GM23338 (cell line): Measurements from ENCODE around the gene GPC5. TPM values are rescaled to one million over a fixed set of nuclear protein-coding genes. Genes with fewer than 3 reads are reported as not detected.

Experiments used
- ATAC-seq: fragments of 200-7000 bp; cut with Tn5 transposase; 3 replicates; pipeline ENCODE4 v1.9.1; 2020
- DNase-seq: peaks from one replicate; pipeline ENCODE4 v3.0.0-alpha.2; 2015; ENCODE audit warnings: low spot score
- H2AFZ ChIP-seq: fragments of 200-600 bp; sonication (generic); 2 replicates; pipeline ENCODE4 v1.8.0; 2016; ENCODE audit warnings: antibody characterized with exemption, mild to moderate bottlenecking, moderate library complexity
- H3F3A ChIP-seq: fragments of 200-600 bp; sonication (generic); replicated peaks from 2 replicates; pipeline ENCODE4 v1.8.0; 2017; ENCODE audit warnings: antibody characterized with exemption, mixed run types, low read depth
- H3K27ac ChIP-seq: fragments of 200-600 bp; sonication (generic); 2 replicates; pipeline ENCODE4 v1.6.1; 2016; ENCODE audit warnings: low read depth
- H3K27me3 ChIP-seq: fragments of 200-600 bp; sonication (generic); 2 replicates; pipeline ENCODE4 v1.8.0; 2016; ENCODE audit warnings: mild to moderate bottlenecking, mixed run types, moderate library complexity; ENCODE audit not compliant: insufficient read depth
- H3K36me3 ChIP-seq: fragments of 200-600 bp; sonication (generic); 2 replicates; pipeline ENCODE4 v1.8.0; 2016; ENCODE audit warnings: mild to moderate bottlenecking; ENCODE audit not compliant: insufficient read depth
- H3K4me1 ChIP-seq: fragments of 200-600 bp; sonication (generic); 2 replicates; pipeline ENCODE4 v1.8.0; 2016; ENCODE audit warnings: mild to moderate bottlenecking, moderate library complexity; ENCODE audit not compliant: insufficient read depth
- H3K4me2 ChIP-seq: fragments of 200-600 bp; sonication (generic); 2 replicates; pipeline ENCODE4 v1.7.1; 2017; ENCODE audit warnings: mixed run types
- H3K4me3 ChIP-seq: fragments of 200-600 bp; sonication (generic); 2 replicates; pipeline ENCODE4 v1.6.1; 2016; ENCODE audit warnings: mixed run types
- H3K79me2 ChIP-seq: fragments of 200-600 bp; sonication (generic); replicated peaks from 2 replicates; pipeline ENCODE4 v1.8.0; 2017; ENCODE audit warnings: mild to moderate bottlenecking; ENCODE audit not compliant: insufficient read depth
- H3K9me2 ChIP-seq: fragments of 200-600 bp; sonication (generic); 2 replicates; pipeline ENCODE4 v1.8.0; 2017; ENCODE audit not compliant: insufficient read depth
- H4K20me1 ChIP-seq: fragments of 200-600 bp; sonication (generic); replicated peaks from 2 replicates; pipeline ENCODE4 v1.8.0; 2017; ENCODE audit warnings: mild to moderate bottlenecking; ENCODE audit not compliant: insufficient read depth
- H3K27ac Mint-ChIP-seq: 2 replicates; pipeline ENCODE4 v1.8.0; 2020; ENCODE audit warnings: inconsistent platforms, mild to moderate bottlenecking, moderate library complexity, mixed read lengths
- H3K27me3 Mint-ChIP-seq: 3 replicates; pipeline ENCODE4 v1.8.0; 2022; ENCODE audit warnings: low read depth, mild to moderate bottlenecking, moderate library complexity, mixed read lengths, inconsistent platforms; ENCODE audit not compliant: insufficient read depth, poor library complexity
- H3K36me3 Mint-ChIP-seq: 3 replicates; pipeline ENCODE4 v1.8.0; 2021; ENCODE audit warnings: low read depth, mild to moderate bottlenecking, inconsistent platforms, moderate library complexity, mixed read lengths
- H3K4me1 Mint-ChIP-seq: 3 replicates; pipeline ENCODE4 v1.8.0; 2020; ENCODE audit warnings: mild to moderate bottlenecking, inconsistent platforms, mixed read lengths
- H3K4me3 Mint-ChIP-seq: 3 replicates; pipeline ENCODE4 v1.8.0; 2021; ENCODE audit warnings: moderate library complexity, mild to moderate bottlenecking, inconsistent platforms, mixed read lengths
- H3K9me3 Mint-ChIP-seq: 3 replicates; pipeline ENCODE4 v1.8.0; 2020; ENCODE audit warnings: moderate library complexity, mild to moderate bottlenecking, inconsistent platforms, mixed read lengths
- CREB1 ChIP-seq: fragments of 250-450 bp; sonication (Bioruptor Pico); IDR thresholded peaks from 2 replicates; pipeline ENCODE4 v1.5.0; 2020; ENCODE audit warnings: low read depth, mild to moderate bottlenecking, moderate library complexity
- CTCF ChIP-seq, 2 experiments: fragments of 200-600 bp in 1 of 2; sonication (generic) in 1 of 2; conservative IDR thresholded peaks; 2 replicates each; pipeline versions ENCODE4 v1.5.1 to v1.6.1; 2016 to 2017; ENCODE audit warnings: antibody characterized with exemption in 2 of 2, low read depth in 2 of 2, mild to moderate bottlenecking in 2 of 2, moderate library complexity in 1 of 2
- EZH2 ChIP-seq: fragments of 200-600 bp; sonication (generic); IDR thresholded peaks from one replicate; pipeline ENCODE4 v1.8.0; 2017; ENCODE audit warnings: antibody characterized with exemption, mild to moderate bottlenecking, low read depth; ENCODE audit not compliant: unreplicated experiment
- EZH2phosphoT487 ChIP-seq: fragments of 200-600 bp; sonication (generic); IDR thresholded peaks from one replicate; pipeline ENCODE4 v1.8.1; 2018; ENCODE audit warnings: antibody characterized with exemption; ENCODE audit not compliant: unreplicated experiment
- JUNB ChIP-seq: IDR thresholded peaks from one replicate; pipeline ENCODE4 v1.6.1; 2016; ENCODE audit warnings: antibody characterized with exemption; ENCODE audit not compliant: unreplicated experiment
- NANOG ChIP-seq: IDR thresholded peaks from 2 replicates; pipeline ENCODE4 v1.6.1; 2016; ENCODE audit warnings: antibody characterized with exemption, borderline replicate concordance
- POLR2AphosphoS5 ChIP-seq: IDR thresholded peaks from 2 replicates; pipeline ENCODE4 v1.6.1; 2016; ENCODE audit warnings: antibody characterized with exemption, low read depth
- STAT1 ChIP-seq: IDR thresholded peaks from one replicate; pipeline ENCODE4 v1.6.1; 2016; ENCODE audit warnings: antibody characterized with exemption; ENCODE audit not compliant: unreplicated experiment
- ZNF114 ChIP-seq: fragments of 250-450 bp; sonication (Bioruptor Pico); IDR thresholded peaks from 2 replicates; pipeline ENCODE4 v1.5.0; 2020; ENCODE audit warnings: mild to moderate bottlenecking, moderate library complexity
- ZNF331 ChIP-seq: fragments of 250-450 bp; sonication (Bioruptor Pico); IDR thresholded peaks from 2 replicates; pipeline ENCODE4 v1.5.0; 2020; ENCODE audit warnings: low read depth, mild to moderate bottlenecking, moderate library complexity
- ZNF462 ChIP-seq: fragments of 250-450 bp; sonication (Bioruptor Pico); IDR thresholded peaks from 2 replicates; pipeline ENCODE4 v1.5.0; 2020; ENCODE audit warnings: mild to moderate bottlenecking, moderate library complexity
- polyA plus RNA-seq: library from polyadenylated mRNA; unstranded; fragments of >200 nt; fragmentation: Nextera tagmentation; extraction: Ambion mirVana; gene quantifications from 2 replicates; pipeline ENCODE4 v1.2.1, GENCODE V29; 2016
- total RNA-seq: library from RNA; depleted of rRNA; stranded (reverse); fragments of >200 nt; shearing (Covaris generic); gene quantifications from 2 replicates; pipeline ENCODE4 v1.2.3, GENCODE V29; 2014
- TF ChIP-seq, protein P1 (sequence below): IDR thresholded peaks from one replicate; pipeline ENCODE4 v1.6.1; 2018; ENCODE audit warnings: antibody characterized with exemption; ENCODE audit not compliant: unreplicated experiment

GPC5 gene
- total and polyA plus RNA-seq, 2 experiments from 2014 or later: 0.95 to 1.1 TPM

DNA sequence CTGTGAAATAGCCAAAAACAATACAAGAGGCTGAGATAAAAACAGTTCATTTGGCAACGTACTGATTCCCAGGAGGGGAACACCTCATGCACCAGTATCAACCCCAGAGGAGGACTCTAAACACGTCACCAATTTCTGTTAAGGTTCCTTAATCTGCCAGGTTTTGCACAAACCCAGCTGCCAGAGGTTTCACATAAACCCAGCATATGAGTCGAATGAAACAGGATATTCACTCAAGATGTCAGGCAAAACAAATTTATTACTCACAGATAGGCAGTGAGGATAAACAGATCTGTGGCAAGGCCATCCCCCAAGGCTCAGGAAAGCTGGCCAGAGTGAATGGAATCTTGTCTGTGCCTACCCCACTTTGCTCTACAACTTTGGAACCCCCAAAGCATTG, 210.9 kb downstream of the GPC5 start:
- Histone ChIP-seq H3K27me3 (no peaks in the 10 kb centered on the region), H3K36me3 (no peaks in the 10 kb centered on the region), H3K27ac (no peak overlapping the region), H2AFZ (peak overlapping the region; percentile 10; the same call in 1 of the 2 replicates), H3K4me2 (no peak overlapping the region), H4K20me1 (no peaks in the 10 kb centered on the region), H3K9me2 (no peaks in the 10 kb centered on the region), H3F3A (no peaks in the 10 kb centered on the region), H3K4me1 (no peaks in the 10 kb centered on the region), H3K79me2 (no peaks in the 10 kb centered on the region), H3K4me3 (no peak overlapping the region)
- Mint-ChIP-seq H3K4me3 (no peak overlapping the region), H3K9me3 (no peaks in the 10 kb centered on the region), H3K4me1 (no peaks in the 10 kb centered on the region), H3K27me3 (no peaks in the 10 kb centered on the region), H3K27ac (no peak overlapping the region), H3K36me3 (no peaks in the 10 kb centered on the region)
- no peak for TF ChIP-seq POLR2AphosphoS5
- TF ChIP-seq STAT1: no peak
- ATAC-seq (no peak), DNase-seq (no peak)

- Histone ChIP-seq H3K9me2 (no peaks in the 10 kb centered on the region), H3K4me3 (no peak overlapping the region), H3K36me3 (no peaks in the 10 kb centered on the region), H3K4me1 (no peaks in the 10 kb centered on the region), H4K20me1 (no peaks in the 10 kb centered on the region), H3K27ac (no peak overlapping the region), H3F3A (no peaks in the 10 kb centered on the region), H3K79me2 (no peaks in the 10 kb centered on the region), H3K27me3 (no peaks in the 10 kb centered on the region), H3K4me2 (no peak overlapping the region), H2AFZ (no peak overlapping the region)
- Mint-ChIP-seq H3K27me3 (no peaks in the 10 kb centered on the region), H3K27ac (no peak overlapping the region), H3K4me1 (peaks cover 5% of the 10 kb centered on the region; the same call in 2 of the 3 replicates), H3K4me3 (no peak overlapping the region), H3K9me3 (no peaks in the 10 kb centered on the region), H3K36me3 (no peaks in the 10 kb centered on the region)
- no peak for ATAC-seq
- no peak for DNase-seq
- TF ChIP-seq ZNF331 (CRISPR knock-in tag) (no peak), JUNB (no peak), POLR2AphosphoS5 (no peak), EZH2phosphoT487 (no peak), CTCF (conservative IDR thresholded peaks at IDR 0.05; ENCODE audit: low read depth in 2 of 2) (no peak), ZNF462 (no peak), EZH2 (no peak), CREB1 (CRISPR knock-in tag) (no peak), ZNF114 (CRISPR knock-in tag) (no peak), NANOG (no peak)
- TF ChIP-seq, protein P1, sequence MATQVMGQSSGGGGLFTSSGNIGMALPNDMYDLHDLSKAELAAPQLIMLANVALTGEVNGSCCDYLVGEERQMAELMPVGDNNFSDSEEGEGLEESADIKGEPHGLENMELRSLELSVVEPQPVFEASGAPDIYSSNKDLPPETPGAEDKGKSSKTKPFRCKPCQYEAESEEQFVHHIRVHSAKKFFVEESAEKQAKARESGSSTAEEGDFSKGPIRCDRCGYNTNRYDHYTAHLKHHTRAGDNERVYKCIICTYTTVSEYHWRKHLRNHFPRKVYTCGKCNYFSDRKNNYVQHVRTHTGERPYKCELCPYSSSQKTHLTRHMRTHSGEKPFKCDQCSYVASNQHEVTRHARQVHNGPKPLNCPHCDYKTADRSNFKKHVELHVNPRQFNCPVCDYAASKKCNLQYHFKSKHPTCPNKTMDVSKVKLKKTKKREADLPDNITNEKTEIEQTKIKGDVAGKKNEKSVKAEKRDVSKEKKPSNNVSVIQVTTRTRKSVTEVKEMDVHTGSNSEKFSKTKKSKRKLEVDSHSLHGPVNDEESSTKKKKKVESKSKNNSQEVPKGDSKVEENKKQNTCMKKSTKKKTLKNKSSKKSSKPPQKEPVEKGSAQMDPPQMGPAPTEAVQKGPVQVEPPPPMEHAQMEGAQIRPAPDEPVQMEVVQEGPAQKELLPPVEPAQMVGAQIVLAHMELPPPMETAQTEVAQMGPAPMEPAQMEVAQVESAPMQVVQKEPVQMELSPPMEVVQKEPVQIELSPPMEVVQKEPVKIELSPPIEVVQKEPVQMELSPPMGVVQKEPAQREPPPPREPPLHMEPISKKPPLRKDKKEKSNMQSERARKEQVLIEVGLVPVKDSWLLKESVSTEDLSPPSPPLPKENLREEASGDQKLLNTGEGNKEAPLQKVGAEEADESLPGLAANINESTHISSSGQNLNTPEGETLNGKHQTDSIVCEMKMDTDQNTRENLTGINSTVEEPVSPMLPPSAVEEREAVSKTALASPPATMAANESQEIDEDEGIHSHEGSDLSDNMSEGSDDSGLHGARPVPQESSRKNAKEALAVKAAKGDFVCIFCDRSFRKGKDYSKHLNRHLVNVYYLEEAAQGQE: no peak
These were observed 219.9 kb downstream of the GPC5 start for GRCh38 chr13:91618315-91618714.
